Measurements from ENCODE around the gene PFN2. TPM values are rescaled to one million over a fixed set of nuclear protein-coding genes. Genes with fewer than 3 reads are reported as not detected.

Gene PFN2
- total RNA-seq, 2 experiments from 2014 or later, result 4.3 to 5.4 TPM

DNA sequence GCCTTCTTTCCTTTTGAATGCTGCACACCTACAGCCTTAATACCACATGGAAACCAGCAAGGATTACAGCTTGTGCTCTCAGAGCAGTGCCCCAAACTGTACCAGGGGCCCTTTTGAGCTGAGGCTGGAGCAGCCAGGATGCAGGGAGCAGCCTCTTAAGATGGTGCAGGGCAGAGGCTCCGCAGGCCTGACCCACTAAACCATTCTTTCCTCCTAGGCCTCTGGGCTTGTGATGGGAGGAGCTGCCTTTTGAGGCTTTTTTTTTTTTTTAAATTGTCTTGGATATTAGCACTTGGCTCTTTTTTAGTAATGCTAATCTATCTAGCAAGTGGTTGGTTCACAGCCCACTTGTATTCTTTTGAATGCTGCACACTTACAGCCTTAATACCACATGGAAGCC is 37.7 kb downstream of the PFN2 start:
- no peak overlapping the region for H3K4me3 Mint-ChIP-seq
- peaks cover 24% of the 10 kb centered on the region for H3K36me3 Mint-ChIP-seq
- no peak overlapping the region for H3K27ac Mint-ChIP-seq
- peaks cover 3% of the 10 kb centered on the region for H3K9me3 Mint-ChIP-seq
- no peaks in the 10 kb centered on the region for H3K27me3 Mint-ChIP-seq
- POLR2A ChIA-PET, result interaction anchor here (0.7 kb wide), 1 partner anchor 422 kb away, joined by 4 read pairs; no protein-coding TSS in a partner anchor
- no peak for ATAC-seq (ENCODE audit: low read depth)
- no peak for DNase-seq
- peaks cover 4% of the 10 kb centered on the region for H3K4me1 Mint-ChIP-seq

DNA sequence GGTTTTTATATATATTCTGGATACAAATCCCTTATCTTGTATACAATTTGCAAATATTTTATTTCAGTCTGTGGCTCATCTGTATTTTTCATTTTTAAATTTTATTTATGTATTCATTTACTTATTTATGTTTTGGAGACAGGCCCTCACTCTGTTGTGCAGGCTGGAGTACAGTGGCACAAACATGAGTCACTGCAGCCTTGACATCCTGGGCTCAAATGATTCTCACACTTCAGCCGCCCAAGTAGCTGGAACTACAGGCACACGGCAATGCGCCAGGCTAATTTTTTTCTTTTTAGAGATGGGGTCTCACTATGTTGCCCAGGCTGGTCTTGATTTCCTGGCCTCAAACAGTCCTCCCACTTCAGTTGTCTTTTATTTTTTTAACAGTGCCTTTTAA is 50.6 kb downstream of the PFN2 start:
- no peaks in the 10 kb centered on the region for H3K9me3 Mint-ChIP-seq
- no peak overlapping the region for H3K27ac Mint-ChIP-seq
- DNase-seq (no peak), ATAC-seq (ENCODE audit: low read depth) (no peak)
- H3K36me3 Mint-ChIP-seq, result peaks cover 21% of the 10 kb centered on the region
- POLR2A ChIA-PET, result no interaction called here
- H3K27me3 Mint-ChIP-seq, result no peaks in the 10 kb centered on the region
- H3K4me1 Mint-ChIP-seq, result no peaks in the 10 kb centered on the region
- H3K4me3 Mint-ChIP-seq, result no peak overlapping the region

DNA sequence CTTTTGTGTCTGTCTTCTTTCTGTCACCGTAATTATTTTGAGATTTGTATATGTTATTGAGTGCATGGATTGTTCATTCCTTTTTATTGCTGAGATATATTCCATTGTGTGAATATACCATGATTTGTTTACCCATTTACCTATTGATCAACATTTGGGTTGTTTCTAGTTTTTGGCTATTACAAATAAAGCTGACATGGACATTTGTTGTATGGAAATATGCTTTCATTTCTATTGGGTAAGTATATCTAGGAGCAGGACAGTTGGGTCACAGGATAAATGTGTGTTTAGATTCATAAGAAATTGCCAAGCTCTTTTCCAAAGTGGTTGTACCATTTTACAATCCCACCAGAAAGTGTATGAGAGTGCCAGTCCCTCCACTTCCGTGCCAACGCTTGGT is 51.2 kb downstream of the PFN2 start:
- Mint-ChIP-seq H3K27ac (no peak overlapping the region), H3K36me3 (peaks cover 21% of the 10 kb centered on the region), H3K9me3 (no peaks in the 10 kb centered on the region), H3K27me3 (no peaks in the 10 kb centered on the region), H3K4me3 (no peak overlapping the region), H3K4me1 (no peaks in the 10 kb centered on the region)
- no peak for DNase-seq
- ATAC-seq (ENCODE audit: low read depth), result no peak
- POLR2A ChIA-PET, result no interaction called here

DNA sequence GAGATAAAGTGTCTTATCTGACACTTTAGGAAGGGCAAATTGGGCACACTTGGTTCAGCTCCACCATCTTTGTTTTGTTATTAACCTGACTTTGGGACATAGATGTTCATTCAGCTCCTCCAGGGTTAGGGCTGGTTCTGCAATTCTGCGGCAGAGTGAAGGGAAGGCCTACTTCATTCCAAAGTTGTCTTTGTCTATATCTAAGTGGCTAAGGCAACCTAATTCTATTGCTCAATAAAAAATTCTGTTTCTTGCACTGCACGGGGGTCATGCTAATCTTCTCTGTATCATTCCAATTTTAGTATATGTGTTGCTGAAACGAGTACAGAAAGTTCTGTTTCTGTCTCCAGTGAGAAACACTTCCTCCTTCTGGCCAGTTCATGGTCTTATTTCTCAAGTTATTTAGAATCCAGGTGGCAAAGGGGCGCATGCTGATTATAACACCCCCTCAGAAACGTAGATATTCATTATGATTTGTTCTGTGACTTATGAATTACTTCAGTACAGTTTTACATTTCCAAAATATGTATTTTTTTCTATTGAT is 53.5 kb downstream of the PFN2 start:
- no peaks in the 10 kb centered on the region for H3K27me3 Mint-ChIP-seq
- H3K4me3 Mint-ChIP-seq, result no peak overlapping the region
- DNase-seq (no peak), ATAC-seq (ENCODE audit: low read depth) (no peak)
- peaks cover 28% of the 10 kb centered on the region for H3K36me3 Mint-ChIP-seq
- H3K4me1 Mint-ChIP-seq, result no peaks in the 10 kb centered on the region
- no peak overlapping the region for H3K27ac Mint-ChIP-seq
- POLR2A ChIA-PET, result no interaction called here
- H3K9me3 Mint-ChIP-seq, result no peaks in the 10 kb centered on the region

Other genes starting within 250 kb of the PFN2 start
- gene COMMD2, start 218.4 kb downstream of the PFN2 start, total RNA-seq, result 10 to 100 TPM; 32.8 to 38.3 TPM
- gene ANKUB1, start 178.3 kb downstream of the PFN2 start, total RNA-seq, result not detected
- 10 to 100 TPM; 40.0 to 45.0 TPM for gene RNF13, start 157.7 kb downstream of the PFN2 start, total RNA-seq

Measured in activated naive CD8-positive, alpha-beta T cell treated with anti-CD3 and anti-CD28 coated beads, Interleukin-2, amount 10 ng/mL, durations not matched to agents 7 days and 5 days (primary cell).